Nephron (organoid): ENCODE data around the gene CAMTA1.

ENCODE experiments used
- H3K27ac Mint-ChIP-seq, 3 experiments: 2 replicates each; pipeline ENCODE4 v1.8.0; 2020; ENCODE audit warnings: mixed read lengths in 3 of 3, mild to moderate bottlenecking in 2 of 3, moderate library complexity in 1 of 3
- H3K27me3 Mint-ChIP-seq: 2 replicates; pipeline ENCODE4 v1.8.0; 2021; ENCODE audit warnings: low read depth, mild to moderate bottlenecking, moderate library complexity, mixed read lengths
- H3K36me3 Mint-ChIP-seq: 2 replicates; pipeline ENCODE4 v1.8.0; 2020; ENCODE audit warnings: low read depth, mixed read lengths
- H3K4me1 Mint-ChIP-seq: 2 replicates; pipeline ENCODE4 v1.8.0; 2020; ENCODE audit warnings: mixed read lengths
- H3K4me3 Mint-ChIP-seq, 3 experiments: 2 replicates each; pipeline ENCODE4 v1.8.0; 2020; ENCODE audit warnings: mild to moderate bottlenecking in 3 of 3, mixed read lengths in 3 of 3, moderate library complexity in 2 of 3
- H3K9me3 Mint-ChIP-seq: 2 replicates; pipeline ENCODE4 v1.8.0; 2020; ENCODE audit warnings: mixed read lengths
- CTCF ChIP-seq, 3 experiments: fragments of 200-600 bp; sonication (generic); IDR thresholded peaks; one replicate each; pipeline ENCODE4 v1.5.0; 2021; ENCODE audit warnings: antibody characterized with exemption in 3 of 3; ENCODE audit not compliant: unreplicated experiment in 3 of 3

Gene CAMTA1

GRCh38 chr1:7225711-7226505 lies 440.7 kb downstream of the CAMTA1 start:
- H3K4me1 Mint-ChIP-seq = no peaks in the 10 kb centered on the region
- peaks cover 13% of the 10 kb centered on the region for H3K27me3 Mint-ChIP-seq
- H3K27ac Mint-ChIP-seq = no peak overlapping the region
- no peaks in the 10 kb centered on the region for H3K9me3 Mint-ChIP-seq
- no peak for TF ChIP-seq CTCF (IDR thresholded peaks at IDR 0.05; ENCODE audit: unreplicated experiment in 3 of 3)
- H3K4me3 Mint-ChIP-seq = no peak overlapping the region
- H3K36me3 Mint-ChIP-seq = no peaks in the 10 kb centered on the region

- no peak for TF ChIP-seq CTCF (IDR thresholded peaks at IDR 0.05; ENCODE audit: unreplicated experiment in 3 of 3)
- no peaks in the 10 kb centered on the region for H3K36me3 Mint-ChIP-seq
- no peaks in the 10 kb centered on the region for H3K4me1 Mint-ChIP-seq
- H3K27ac Mint-ChIP-seq = no peak overlapping the region
- H3K9me3 Mint-ChIP-seq = no peaks in the 10 kb centered on the region
- H3K4me3 Mint-ChIP-seq = no peak overlapping the region
- peaks cover 16% of the 10 kb centered on the region for H3K27me3 Mint-ChIP-seq
Measured at GRCh38 chr1:7227654-7228053, 442.4 kb downstream of the CAMTA1 start.

GRCh38 chr1:7228252-7228961 lies 443.2 kb downstream of the CAMTA1 start:
- H3K4me3 Mint-ChIP-seq = no peak overlapping the region
- no peaks in the 10 kb centered on the region for H3K9me3 Mint-ChIP-seq
- no peak for TF ChIP-seq CTCF (IDR thresholded peaks at IDR 0.05; ENCODE audit: unreplicated experiment in 3 of 3)
- no peaks in the 10 kb centered on the region for H3K36me3 Mint-ChIP-seq
- H3K4me1 Mint-ChIP-seq = no peaks in the 10 kb centered on the region
- no peak overlapping the region for H3K27ac Mint-ChIP-seq
- peaks cover 21% of the 10 kb centered on the region for H3K27me3 Mint-ChIP-seq

- no peak for TF ChIP-seq CTCF (IDR thresholded peaks at IDR 0.05; ENCODE audit: unreplicated experiment in 3 of 3)
- Mint-ChIP-seq H3K4me3 (no peak overlapping the region), H3K9me3 (no peaks in the 10 kb centered on the region), H3K27me3 (peaks cover 17% of the 10 kb centered on the region), H3K36me3 (no peaks in the 10 kb centered on the region), H3K27ac (no peak overlapping the region), H3K4me1 (no peaks in the 10 kb centered on the region)
Measured at GRCh38 chr1:7229186-7229585, 443.9 kb downstream of the CAMTA1 start.

- H3K9me3 Mint-ChIP-seq = no peaks in the 10 kb centered on the region
- H3K36me3 Mint-ChIP-seq = no peaks in the 10 kb centered on the region
- H3K4me3 Mint-ChIP-seq = no peak overlapping the region
- H3K4me1 Mint-ChIP-seq = no peaks in the 10 kb centered on the region
- H3K27ac Mint-ChIP-seq = no peak overlapping the region
- H3K27me3 Mint-ChIP-seq = peaks cover 17% of the 10 kb centered on the region
- TF ChIP-seq CTCF (IDR thresholded peaks at IDR 0.05; ENCODE audit: unreplicated experiment in 3 of 3) = no peak
Measured at GRCh38 chr1:7229696-7230631, 444.7 kb downstream of the CAMTA1 start.
